NCI-H226 (cell line): ENCODE measurements around the gene COL5A2.

Experiments used
- DNase-seq: peaks from one replicate; pipeline ENCODE4 v3.0.0-alpha.2; 2015

Gene COL5A2

DNA sequence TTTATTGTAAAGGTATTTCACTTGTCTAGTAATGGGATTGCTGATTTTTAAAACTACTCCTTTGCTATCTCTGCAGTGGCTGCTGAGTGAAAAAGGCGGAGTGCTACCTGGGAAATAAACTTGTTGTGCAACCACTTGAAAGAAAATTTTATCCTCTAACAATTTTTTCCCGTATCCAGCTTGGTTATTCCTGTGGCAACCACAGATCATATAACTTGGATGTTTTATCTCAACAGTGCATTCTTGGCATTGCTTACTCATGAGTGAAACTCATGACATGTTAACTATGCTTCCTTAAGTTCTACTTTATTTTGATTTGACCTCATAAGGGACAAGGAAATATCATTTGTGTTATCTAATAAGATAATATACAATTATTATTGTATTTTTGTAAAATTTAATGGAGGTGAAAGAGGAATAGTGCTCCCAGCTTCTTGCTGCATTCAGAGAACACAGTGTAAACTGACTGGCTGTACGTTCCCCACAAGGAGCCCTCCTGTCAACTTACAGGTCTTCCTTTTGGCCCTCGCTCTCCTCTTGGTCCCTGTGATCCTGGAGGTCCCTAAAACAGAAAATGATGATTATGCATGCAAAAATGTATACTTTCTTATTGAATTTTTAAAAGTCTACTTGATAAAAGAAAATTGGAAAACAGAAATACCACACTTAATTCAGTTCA lies 82.7 kb downstream of the COL5A2 start:
- peak; percentile 95 for DNase-seq

DNA sequence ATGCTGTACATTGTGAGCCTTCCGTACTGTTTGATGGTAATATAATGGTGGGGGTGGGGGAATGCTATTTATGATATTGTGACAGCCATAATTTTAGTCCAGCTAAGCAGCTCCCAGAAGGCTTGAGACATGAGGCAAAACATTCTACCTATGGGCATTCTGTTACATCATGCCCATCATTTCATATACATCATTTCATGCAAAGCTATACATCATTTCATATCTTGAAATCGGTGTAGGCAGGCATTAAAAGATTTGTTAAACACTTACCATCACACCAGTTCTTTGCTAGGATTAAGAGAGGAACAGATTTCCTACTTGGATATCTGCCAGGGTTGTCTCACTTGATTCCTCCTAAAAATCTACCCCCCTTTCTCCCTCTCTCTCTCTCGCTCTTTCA lies 84.5 kb downstream of the COL5A2 start:
- DNase-seq = no peak

DNA sequence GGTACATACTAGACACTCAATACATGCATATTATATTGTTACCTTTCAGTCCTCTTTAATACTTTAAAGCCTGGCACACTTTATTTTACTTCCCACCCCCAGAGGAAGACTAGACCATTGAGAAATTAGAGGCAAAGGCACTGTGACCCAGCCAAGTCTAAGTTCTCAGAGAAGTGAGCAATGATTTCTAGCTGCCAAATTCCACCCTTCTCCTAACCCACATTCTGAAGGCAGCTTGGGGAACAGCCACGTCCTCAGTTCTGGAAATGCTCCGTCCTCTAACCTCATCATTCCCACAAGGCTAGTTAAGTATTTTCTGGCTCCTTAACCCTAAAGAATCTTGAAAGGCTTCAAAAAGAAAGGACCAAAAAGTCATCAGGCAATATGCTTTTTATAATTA lies 86.6 kb downstream of the COL5A2 start:
- no peak for DNase-seq

DNA sequence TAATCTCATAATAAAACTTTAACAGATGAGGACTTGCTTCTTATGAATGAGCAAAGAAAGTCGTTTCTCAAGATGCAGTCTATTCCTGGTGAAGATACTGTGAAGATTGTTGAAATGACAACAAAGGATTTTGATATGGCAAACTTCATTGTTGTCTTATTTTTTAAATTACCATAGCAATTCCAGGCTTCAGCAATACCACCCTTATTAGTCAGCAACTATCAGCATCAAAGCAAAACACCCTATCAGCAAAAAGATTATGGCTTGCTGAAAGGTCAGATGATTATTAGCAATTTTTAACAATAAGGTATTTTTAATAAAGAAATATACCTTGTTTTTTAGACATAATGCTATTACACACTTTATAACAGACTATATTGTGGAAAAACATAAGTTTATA lies 88.3 kb downstream of the COL5A2 start:
- DNase-seq = peak; percentile 49

DNA sequence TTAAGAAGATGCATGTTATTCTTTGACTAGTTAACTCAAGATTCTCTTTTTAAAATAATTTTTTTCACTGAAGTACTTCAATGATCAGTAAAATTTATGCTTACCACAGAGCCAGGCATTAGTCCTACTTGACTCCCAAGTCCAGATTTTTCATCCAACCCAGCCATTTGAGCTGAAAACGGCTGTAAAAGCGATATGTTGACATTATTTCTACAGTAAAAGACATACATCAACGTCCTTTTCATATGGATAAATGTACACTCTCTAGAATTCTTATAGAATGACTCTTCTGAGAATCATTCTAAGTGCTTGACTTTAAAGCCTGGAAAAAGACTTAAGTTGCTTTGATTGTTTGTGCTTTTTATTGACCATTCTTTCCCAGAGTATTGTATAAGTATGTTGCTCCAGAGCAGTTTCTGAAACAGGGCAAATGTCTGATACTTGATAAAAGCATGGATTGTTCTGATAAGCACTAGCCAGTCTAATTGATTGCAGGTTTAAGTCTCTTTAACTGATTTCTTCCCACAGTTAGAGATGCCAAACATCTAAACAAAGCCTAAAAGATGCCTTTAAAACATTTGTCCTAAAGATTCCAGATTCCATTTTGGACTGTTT lies 90.9 kb downstream of the COL5A2 start:
- no peak for DNase-seq

DNA sequence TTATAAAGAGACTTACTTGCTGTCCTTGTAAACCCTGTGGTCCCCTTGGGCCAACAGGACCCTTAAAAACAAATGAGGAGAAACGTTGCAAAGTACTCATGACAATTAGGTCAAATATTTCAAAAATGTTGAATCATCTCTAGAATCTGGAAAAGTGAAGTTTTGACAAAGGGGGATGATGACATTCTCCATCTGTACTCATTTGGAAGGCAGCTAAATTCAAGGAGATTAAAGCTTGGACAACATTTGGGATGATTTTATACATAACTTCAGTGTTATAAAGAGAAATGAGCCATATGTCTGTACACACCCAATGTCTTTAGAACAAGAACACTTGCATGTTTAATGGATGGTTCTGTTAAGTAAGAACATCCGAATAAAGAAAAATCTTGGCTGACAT lies 92.9 kb downstream of the COL5A2 start:
- peak; percentile 50 for DNase-seq

DNA sequence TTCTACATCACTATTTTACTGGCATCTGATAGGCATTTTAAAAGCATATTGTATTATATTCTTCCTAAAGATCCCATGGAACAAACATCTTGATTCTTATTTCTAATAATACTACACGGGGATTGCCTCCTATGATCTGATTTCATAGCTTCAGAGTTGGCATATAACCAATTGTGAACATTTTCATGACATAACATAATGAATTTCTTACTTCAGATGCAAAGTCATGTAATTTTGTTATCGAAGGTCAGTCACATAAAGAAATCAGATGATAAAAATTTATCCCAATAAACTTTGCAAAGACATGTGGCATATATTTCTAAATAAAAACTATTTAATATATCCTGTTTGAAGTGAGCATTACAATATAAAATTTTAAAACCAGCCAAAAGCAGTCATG lies 93.3 kb downstream of the COL5A2 start:
- no peak for DNase-seq

DNA sequence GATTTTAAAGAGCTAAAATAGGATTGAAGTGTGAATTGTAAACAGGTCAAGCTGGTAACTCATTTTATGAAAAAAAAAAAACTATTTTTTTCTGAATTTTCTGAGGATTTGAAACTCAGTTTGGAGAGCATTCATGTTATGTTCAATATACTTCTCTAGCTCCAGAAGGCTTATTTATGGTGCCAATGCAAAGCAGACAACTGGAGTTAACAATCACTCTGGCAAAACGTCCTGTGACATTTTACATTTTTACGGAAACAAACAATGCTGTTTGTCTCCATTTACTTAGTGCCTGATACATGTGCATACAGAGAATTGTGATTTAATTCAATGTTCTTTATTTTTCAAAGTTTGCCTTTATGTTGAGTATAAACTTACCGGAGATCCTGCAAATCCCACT lies 96.0 kb downstream of the COL5A2 start:
- DNase-seq = no peak

DNA sequence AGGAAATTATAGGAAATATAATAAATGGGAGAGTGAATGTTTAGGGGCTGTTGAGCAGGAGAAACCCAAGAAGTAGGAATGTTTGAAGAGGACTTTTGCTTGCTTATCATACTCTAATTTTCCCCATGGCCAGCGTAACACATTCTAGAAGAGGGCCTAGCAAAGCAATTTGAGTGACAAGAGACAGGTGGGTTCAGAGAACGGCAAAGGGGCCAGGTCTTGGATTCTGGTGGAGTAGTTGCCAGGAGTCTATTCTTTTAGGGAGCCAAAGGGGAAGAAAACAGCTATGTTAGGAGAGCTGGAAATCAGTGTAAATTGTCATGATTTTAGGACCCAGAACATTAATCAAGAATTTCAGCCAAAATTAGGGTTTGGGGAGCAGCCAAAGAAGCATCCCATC lies 96.5 kb downstream of the COL5A2 start:
- DNase-seq = no peak

DNA sequence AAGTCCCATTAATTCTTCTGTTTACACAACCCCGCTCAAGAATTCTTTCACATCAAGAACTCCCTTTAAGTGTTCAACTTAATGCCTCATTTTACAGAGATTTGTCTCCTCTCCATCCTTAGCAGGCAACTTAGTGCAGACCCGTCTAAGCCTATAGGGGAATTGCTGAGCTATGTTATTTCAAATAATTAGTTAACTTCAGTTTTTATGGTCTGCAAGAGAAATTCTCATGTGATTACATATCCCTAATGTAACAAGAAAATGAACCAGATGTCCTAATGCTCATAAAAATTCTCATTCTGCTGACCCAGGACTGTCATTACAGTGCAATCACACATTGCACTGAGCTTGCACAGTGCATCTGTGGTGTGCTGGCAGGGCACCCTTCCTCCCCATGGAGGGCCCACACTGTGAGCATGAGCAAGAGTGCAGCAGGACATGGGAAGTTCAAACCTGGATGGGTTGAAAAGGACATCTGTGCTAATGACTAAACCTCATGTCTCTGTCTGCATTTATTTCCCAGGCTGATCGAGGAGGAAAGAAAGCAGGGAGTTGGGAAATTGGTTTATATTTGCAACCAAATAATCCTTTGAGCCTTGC lies 97.1 kb downstream of the COL5A2 start:
- DNase-seq = no peak

DNA sequence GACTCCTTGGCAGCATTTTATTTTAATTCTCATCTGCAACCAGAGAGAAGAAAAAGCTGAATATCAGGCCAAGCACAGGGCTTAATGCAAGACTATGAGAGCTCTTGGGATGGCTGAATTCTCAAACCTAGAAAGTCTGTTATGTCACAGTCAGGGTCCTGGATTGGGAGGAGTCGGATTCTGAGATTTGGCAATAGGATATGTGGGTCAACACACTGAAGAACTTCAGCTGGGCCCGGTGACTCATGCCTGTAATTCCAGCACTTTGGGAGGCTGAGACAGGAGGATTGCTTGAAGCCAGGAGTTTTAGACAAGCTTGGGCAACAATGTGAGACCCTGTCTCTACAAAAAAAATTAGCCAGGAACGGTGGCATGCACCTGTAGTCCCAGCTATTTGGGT lies 103.0 kb downstream of the COL5A2 start:
- DNase-seq = peak; percentile 29

DNA sequence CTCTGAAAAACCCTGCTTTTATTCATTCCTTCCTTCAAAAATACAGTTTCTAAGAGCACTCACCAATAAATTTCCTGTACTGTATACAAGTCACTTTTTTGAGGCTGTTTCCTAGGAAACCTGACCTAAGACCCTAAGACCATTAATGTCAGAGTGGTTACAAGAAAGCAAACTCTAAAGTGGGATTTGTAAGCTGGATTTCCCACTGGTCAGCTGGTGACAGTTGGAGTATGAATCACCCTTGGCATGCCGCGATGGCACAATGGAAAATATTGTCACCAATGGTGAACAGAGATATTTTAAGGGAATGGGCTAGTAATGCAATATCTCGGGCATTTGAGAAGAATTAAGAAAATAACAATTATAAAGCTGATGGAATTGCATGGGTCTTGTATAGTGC lies 103.4 kb downstream of the COL5A2 start:
- DNase-seq = no peak

DNA sequence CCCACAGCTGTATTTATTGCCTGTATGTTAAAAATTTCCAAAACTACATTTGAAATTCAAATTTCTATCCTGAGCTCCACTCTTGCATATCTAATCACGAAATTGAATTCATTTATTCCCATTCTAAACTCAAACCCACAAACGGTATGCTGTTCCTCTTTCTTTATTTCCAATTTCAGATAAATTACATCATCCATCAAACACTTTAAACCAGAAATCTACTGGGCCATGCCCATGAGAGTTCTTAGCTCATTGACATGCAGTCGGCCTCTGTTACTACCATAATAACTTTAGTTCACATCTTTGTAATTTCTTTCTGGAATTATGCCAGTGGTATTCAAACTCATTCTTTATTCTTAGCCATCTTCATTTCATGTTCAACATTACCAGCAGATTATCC lies 105.1 kb downstream of the COL5A2 start:
- no peak for DNase-seq

DNA sequence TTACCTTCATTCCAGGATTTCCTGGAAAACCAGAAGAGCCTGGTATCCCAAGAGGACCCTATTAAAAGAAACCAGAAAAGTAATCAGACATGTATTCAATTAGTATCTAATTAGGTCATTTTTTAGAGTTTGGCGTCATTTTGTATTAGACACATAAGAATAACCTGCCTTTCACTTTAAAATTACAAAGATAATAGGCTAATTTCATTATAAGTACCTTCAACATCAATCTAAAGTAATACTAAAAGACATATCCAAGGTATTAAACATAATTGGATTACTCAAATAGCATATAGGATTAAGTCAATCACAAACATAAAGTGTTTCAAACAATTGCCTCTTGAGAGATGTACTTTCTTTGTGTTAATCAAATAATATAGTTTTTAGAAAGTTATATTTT lies 107.5 kb downstream of the COL5A2 start:
- DNase-seq = no peak

DNA sequence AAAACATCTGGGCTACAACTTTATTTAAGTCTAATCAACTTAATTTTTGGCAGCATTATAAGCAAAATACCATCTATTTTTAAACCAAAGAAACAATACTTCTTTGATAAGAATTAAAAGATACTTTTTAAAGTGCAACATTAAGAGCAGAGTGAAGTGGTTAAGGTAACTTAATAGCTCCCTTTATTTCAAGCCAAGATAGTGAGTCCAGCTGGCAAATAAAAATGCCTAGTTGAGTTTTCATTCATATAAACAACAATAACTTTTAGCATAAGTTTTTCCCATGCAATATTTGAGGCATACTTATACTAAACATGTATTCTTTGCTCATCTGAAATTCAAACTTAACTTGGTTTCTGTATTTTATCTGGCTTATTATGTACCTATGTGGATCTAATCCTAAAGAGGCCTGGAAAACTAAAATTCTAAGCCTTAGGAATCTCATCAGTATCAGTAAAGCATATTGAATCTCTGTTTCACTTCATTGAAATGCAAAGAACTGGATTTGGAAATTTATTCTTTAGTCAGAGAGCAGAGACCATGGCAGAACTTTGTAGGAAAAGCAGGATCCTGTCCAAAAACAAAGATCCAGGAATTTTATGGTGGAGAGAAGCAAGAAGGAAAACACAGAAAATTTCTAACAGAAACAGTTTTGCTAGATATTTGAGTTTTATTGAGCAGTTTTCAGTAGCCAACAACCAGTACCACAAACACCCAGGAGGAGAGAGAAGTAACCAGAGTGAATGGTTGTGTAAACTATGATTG lies 109.5 kb downstream of the COL5A2 start:
- no peak for DNase-seq

DNA sequence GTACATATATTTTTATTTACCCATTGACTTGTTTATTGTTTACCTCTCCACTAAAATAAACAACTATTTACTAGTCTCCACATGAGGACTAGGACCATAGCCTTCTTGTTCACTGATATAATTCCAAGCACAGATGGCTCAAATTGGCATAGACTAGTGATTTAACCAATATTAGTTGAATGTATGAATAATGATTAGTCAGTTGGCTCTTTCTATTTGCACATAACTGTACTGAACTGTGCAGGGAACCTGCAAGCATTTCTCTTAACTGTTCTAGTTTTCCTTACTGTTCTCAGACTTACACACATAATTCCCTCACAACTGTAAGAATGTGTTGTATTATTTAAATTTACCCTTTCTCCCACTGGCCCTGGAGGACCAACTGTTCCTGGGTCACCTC lies 113.5 kb downstream of the COL5A2 start:
- no peak for DNase-seq

DNA sequence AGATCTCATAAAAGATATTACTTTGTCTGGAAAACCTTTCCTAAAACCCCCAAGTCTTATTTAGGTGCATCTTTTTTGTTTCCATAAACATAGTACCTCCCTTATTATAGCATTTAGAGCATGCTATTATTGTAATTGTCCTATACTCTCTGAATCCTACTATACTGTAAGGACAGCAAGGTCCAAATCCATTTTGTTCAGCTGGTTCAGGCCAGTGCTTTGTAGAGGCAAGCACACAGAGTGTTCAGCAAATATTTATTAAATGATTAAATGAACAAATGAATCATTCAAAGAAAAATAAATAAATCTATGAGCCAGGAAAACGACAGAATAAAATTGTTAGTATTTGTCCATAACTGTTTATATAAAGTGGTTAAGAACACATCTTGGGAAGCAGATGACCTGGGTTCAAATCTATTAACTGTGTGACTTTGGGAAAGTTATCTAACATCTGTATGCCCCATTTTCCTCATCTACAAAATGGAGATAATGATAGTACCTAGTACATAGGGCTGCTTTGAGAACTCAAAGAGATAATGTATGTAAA lies 119.4 kb downstream of the COL5A2 start:
- no peak for DNase-seq

DNA sequence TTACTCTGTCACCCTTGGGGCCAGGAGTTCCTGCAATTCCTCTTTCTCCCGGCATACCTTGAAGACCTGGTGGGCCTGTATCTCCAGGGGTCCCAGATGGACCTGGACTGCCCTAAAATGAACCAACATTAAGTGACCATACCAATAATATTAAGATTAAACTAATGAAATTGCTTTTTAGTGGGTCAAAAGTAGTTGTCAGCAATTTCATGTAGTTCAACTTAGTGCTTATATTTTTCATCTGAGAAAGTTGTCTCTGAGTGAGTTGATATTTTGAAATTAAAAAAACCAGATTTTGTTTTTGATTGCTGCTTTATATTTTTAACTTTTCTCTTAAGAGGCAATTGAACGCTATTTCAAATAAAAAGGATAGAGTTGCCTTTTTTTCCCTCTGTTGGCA lies 122.2 kb downstream of the COL5A2 start:
- no peak for DNase-seq

DNA sequence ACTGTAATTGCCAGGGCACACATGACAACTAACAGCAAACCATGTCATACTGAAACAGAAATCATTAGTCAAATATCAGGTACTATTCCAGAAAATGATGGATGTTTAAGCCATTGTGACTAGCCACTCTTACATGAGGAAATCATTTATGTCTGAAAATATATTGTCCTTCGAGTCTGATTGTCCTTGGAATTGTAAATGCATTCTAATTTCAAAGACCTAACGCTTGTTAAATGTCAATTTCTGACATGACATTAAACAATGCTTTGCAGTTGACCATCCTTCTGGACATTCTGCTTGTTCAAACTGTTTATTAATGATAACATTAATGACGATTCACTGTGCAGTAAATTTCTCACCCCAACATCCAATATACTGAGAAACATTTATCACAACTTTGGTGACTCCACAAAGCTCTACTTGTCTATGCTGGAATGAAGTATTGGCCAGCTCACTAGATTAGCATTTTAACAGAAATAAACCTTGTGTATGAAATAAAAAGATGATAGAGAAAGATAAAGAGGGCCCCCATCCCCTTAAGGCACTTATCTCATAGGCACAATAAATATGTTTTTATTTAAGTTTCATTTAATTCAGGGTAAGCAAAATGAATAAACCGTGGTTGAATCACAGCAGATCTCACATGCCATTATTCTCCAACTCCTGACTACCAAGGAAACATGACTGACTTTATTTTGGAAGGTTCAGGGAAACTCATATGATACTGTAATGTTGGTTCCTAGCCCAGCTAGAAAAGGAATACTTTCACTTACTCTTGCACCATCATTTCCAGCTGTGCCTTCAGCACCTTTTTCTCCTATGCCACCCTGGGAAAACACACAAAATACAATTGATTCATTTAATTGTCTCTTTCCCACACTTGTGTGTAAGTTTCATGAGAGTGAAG lies 123.1 kb downstream of the COL5A2 start:
- no peak for DNase-seq

DNA sequence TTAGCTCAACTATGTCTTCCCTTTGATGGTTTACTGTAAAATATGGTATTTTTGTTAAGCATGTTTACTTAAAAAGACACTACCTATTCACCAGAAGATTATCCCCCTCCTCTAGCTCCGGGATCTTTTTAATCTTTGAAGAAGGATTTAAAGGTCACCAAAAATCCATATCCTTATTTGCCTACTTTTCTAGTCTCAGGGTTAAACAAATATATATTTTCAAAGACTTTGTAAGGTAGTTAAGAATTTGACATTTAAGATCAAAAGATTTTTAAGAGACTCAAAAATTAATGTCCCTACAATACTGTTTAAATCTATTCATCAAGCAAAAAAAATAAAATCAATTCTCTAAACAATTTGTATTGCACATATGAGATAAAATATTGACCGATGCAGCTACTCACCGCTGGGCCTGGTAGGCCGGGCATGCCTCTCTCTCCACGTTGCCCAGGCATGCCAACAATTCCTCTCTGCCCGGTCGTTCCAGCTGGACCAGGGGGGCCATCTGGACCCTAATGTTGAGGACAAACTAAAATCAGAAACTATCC lies 129.3 kb downstream of the COL5A2 start:
- DNase-seq = no peak

DNA sequence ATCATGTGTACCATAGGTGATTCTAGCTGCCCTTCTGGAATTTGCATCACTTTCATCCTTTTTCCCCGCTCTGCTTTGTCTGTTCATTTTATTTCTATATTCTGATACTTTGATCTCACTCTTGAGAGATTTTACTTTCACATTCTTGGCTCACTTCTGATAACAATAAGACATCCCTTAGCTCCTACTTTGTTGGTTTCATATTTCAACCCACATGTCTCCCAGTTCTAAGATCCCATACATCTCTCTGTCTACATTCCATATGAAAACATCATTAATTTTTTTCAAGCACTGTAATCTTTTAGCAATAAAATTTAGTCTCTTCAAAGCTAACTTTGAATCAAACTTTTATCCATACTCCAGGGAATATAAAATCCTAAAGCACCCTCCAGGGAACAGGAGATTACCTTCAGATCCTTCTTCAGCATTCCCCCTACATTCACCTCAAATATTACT lies 129.8 kb downstream of the COL5A2 start:
- DNase-seq = peak; percentile 10

DNA sequence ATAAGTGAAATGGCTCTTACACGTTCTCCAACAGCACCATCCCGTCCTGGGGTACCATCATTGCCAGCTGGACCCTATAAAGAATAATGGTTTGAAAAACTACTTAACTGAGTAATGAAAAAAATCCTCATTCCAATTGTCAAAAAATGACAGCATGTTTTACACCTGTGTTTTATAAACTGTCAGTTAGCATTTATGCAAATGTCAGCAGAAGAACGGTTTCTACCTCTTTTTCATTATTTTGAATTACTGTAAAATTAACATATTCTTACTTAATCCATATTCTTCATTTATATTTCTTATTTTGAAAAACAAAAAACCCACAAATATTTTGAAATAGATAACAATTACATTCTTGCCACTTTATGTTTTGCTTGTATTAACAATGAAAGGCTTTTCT lies 131.4 kb downstream of the COL5A2 start:
- no peak for DNase-seq
